Chondrocyte (in vitro differentiated cells): Measurements from ENCODE around the gene DCTN4. TPM values are rescaled to one million over a fixed set of nuclear protein-coding genes. Genes with fewer than 3 reads are reported as not detected.
A peak's percentile ranks its signal among the peaks of the same experiment; 100 is the strongest.
"Not testable (repeated sequence)": the region's sequence is repeated elsewhere in the genome, so short reads cannot be mapped to it uniquely, and the experiment has no call there.

Experiments
- DNase-seq: peaks from one replicate; pipeline ENCODE4 v3.0.0; 2021; ENCODE audit warnings: mixed read lengths, low spot score
- H3K27ac Mint-ChIP-seq: one replicate; pipeline ENCODE4 v1.8.0; 2021; ENCODE audit warnings: mild to moderate bottlenecking, moderate library complexity, mixed read lengths; ENCODE audit not compliant: unreplicated experiment
- H3K27me3 Mint-ChIP-seq: 2 replicates; pipeline ENCODE4 v1.8.0; 2021; ENCODE audit warnings: low read depth, mixed read lengths
- H3K36me3 Mint-ChIP-seq: 2 replicates; pipeline ENCODE4 v1.8.0; 2021; ENCODE audit warnings: low read depth, mixed read lengths
- H3K4me1 Mint-ChIP-seq: 2 replicates; pipeline ENCODE4 v1.8.0; 2021; ENCODE audit warnings: low read depth, mild to moderate bottlenecking, mixed read lengths
- H3K4me3 Mint-ChIP-seq: one replicate; pipeline ENCODE4 v1.8.0; 2021; ENCODE audit warnings: mild to moderate bottlenecking, moderate library complexity, mixed read lengths; ENCODE audit not compliant: unreplicated experiment
- H3K9me3 Mint-ChIP-seq: 2 replicates; pipeline ENCODE4 v1.8.0; 2021; ENCODE audit warnings: low read depth, mixed read lengths
- long read RNA-seq: library from polyadenylated mRNA; stranded (forward); transcript quantifications from one replicate; pipeline ENCODE4 v2.0.0, GENCODE V29; 2021
- total RNA-seq: library from RNA; stranded (reverse); gene quantifications from 3 replicates; pipeline ENCODE4 v1.2.1, GENCODE V29; 2021
- TF ChIP-seq, protein P1 (sequence below): fragments of 200-600 bp; sonication (generic); IDR thresholded peaks from 2 replicates; pipeline ENCODE4 v1.5.0; 2021; ENCODE audit warnings: antibody characterized with exemption, mild to moderate bottlenecking, moderate library complexity

Gene DCTN4
- 50.5 to 54.8 TPM (median 50.8 TPM) in 3 replicates for total RNA-seq
- long read RNA-seq, full-length matches to known transcripts: 28 of 36 reads
- long read RNA-seq, partial matches to known transcripts: 3 of 36 reads
- long read RNA-seq, other reads (novel, unspliced or antisense): 5 of 36 reads

DNA sequence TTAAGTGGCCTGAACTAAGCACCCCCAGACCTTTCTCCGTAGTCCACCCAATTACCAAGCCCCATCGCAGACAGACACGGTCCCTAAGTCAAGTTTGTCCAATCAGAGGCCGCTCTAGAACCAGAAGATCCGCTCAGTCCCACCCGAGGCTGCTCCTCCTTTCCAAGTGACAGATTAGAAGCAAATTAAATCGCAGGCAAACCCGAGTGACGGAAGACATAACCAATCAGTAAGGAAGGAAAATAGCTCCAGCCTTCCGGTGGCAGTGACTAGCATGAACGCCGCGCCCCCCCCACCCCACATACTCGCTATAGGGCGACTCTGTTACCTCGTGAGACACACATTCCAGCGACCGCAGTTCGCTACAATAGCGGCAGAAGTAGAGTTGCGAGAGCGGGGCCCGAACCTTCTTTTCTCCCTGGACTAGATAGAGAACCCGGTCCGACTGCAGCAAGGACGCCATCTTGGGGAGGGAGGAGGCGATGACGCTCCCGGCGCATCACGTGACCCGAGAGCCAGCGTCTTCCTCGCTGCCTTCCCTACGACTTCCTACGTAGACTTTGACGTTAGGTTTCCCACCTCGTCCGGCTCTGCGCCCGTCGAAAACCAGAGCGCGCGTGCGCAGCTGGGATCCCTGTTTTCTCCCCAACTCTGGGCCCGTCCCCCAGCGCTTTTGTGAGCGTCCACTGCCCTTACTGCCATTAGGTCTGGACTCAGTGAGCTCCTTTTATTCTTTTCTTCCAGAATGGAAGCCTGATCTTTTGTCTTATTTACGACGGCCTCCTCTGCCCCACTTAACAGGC is at the start of gene DCTN4:
DCTN4 (minus strand) TSS at position 487 of the 803 bp plus-strand sequence; CDS start at position 463, 24 bp downstream.
- H3K9me3 Mint-ChIP-seq: no peaks in the 10 kb centered on the region
- no peaks in the 10 kb centered on the region for H3K27me3 Mint-ChIP-seq
- peak; percentile 98 for DNase-seq
- peaks cover 23% of the 10 kb centered on the region for H3K4me1 Mint-ChIP-seq
- H3K27ac Mint-ChIP-seq: no peak within 1 kb of the TSS
- peaks cover 11% of the 10 kb centered on the region for H3K36me3 Mint-ChIP-seq
- H3K4me3 Mint-ChIP-seq: no peak within 1 kb of the TSS
- TF ChIP-seq, protein P1, sequence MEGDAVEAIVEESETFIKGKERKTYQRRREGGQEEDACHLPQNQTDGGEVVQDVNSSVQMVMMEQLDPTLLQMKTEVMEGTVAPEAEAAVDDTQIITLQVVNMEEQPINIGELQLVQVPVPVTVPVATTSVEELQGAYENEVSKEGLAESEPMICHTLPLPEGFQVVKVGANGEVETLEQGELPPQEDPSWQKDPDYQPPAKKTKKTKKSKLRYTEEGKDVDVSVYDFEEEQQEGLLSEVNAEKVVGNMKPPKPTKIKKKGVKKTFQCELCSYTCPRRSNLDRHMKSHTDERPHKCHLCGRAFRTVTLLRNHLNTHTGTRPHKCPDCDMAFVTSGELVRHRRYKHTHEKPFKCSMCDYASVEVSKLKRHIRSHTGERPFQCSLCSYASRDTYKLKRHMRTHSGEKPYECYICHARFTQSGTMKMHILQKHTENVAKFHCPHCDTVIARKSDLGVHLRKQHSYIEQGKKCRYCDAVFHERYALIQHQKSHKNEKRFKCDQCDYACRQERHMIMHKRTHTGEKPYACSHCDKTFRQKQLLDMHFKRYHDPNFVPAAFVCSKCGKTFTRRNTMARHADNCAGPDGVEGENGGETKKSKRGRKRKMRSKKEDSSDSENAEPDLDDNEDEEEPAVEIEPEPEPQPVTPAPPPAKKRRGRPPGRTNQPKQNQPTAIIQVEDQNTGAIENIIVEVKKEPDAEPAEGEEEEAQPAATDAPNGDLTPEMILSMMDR: peak; percentile 34

DNA sequence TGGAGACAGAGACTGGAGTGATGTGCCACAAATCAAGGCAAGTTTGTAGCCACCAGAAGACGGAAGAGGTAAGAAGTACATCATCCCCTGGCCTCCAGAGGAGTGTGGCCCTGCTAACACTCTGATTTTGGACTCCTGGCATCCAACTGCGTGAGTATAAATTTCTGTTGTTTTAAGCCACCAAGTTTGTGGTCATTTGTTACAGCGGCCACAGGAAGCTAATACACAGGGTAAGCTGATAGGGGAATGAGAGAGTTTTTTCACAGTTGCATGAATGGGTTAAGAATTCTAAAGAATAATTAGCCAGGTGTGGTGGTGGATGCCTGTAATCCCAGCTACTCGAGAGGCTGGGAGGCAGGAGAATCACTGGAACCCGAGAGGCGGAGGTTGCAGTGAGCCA is 45.6 kb upstream of the DCTN4 start:
- DNase-seq: no peak
- Mint-ChIP-seq H3K9me3 (peaks cover 7% of the 10 kb centered on the region), H3K27me3 (peaks cover 19% of the 10 kb centered on the region), H3K36me3 (no peaks in the 10 kb centered on the region), H3K27ac (no peak overlapping the region), H3K4me1 (peaks cover 11% of the 10 kb centered on the region), H3K4me3 (no peak overlapping the region)
- TF ChIP-seq, protein P1: no peak

DNA sequence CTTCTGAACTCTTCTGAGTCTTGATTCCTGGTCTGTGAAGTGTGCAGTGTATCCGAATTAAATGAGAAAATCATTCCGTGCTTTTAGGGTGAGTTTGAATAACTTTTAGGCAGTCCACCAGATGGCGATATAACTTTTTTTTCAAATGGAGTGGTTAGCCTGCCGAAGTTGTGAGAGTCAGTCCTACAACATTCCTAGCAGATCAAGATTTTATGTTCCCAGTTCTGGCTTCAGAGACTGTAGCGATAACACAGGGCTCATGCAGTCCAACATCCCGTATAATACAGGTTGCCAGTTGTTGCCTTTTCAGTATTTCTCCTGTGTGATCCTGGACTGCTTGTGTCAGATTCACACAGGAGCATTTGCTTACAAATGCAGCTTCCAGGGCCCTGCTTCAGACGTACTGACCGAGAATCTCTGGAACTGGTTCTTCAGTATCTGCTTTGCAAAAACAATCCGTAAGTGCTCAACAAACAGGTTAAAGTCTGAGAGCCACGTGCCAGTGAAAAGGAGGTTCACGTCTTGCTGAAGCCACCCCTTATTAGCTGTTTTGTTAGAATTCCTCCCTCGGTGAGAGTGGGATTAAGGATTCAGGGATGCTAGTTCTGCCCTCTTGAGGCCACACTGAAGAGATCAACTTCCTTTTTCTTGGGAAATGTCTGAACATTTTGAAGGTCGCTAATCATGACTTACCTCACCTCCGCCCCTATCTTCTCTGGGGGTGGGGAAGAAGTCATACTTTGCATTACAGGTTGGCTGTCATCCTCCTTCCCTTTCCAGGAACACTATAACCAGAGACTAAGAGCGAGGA is 42.5 kb upstream of the DCTN4 start:
- peaks cover 5% of the 10 kb centered on the region for H3K36me3 Mint-ChIP-seq
- peaks cover 6% of the 10 kb centered on the region for H3K9me3 Mint-ChIP-seq
- H3K27ac Mint-ChIP-seq: peak overlapping the region; percentile 53
- peak overlapping the region; percentile 65 for H3K4me3 Mint-ChIP-seq
- no peak for DNase-seq
- H3K4me1 Mint-ChIP-seq: peaks cover 11% of the 10 kb centered on the region
- TF ChIP-seq, protein P1: peak; percentile 81
- H3K27me3 Mint-ChIP-seq: peaks cover 16% of the 10 kb centered on the region

DNA sequence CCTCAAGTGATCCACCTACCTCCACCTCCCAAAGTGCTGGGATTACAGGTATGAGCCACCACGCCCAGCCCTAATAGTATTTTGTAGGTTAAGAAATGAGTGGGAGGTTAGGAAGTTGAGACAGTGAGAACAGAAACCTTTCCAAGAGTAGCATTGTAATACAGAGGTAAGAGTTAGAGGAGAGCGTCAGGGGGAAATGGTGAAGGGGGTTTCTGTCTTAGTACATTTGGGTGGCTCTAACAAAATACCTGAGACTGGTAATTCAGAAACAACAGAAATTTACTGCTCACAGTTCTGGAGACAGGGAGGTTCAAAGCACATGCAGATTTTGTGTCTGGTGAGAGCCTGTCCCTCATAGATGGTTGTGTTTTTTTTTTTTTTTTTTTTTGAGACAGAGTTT is 38.6 kb upstream of the DCTN4 start:
- Mint-ChIP-seq H3K4me3 (no peak overlapping the region), H3K27ac (no peak overlapping the region), H3K27me3 (no peaks in the 10 kb centered on the region), H3K9me3 (no peaks in the 10 kb centered on the region), H3K36me3 (peaks cover 5% of the 10 kb centered on the region), H3K4me1 (peaks cover 11% of the 10 kb centered on the region)
- TF ChIP-seq, protein P1: no peak
- no peak for DNase-seq

DNA sequence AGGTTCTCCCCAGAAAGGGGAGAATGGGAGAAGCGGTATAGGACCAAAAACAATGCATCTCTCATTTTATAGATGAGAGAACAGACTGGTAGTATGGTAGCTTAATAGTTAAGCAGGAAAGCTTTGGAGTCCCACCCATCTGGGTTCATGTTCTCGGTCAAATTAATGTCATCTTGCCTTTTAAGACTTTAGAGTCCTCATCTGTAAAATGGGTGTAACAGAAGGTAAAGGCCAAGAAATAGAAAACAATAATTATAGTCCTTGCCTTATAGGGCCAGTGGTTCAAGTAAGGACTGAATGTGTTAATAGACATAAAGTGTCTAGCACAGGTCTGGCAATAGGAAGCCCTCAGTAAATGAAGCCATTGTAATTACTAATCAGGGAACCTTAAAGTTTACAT is 36.1 kb upstream of the DCTN4 start:
- Mint-ChIP-seq H3K36me3 (peaks cover 5% of the 10 kb centered on the region), H3K4me1 (peaks cover 17% of the 10 kb centered on the region), H3K27me3 (no peaks in the 10 kb centered on the region), H3K9me3 (no peaks in the 10 kb centered on the region), H3K4me3 (no peak overlapping the region), H3K27ac (no peak overlapping the region)
- no peak for DNase-seq
- TF ChIP-seq, protein P1: no peak

DNA sequence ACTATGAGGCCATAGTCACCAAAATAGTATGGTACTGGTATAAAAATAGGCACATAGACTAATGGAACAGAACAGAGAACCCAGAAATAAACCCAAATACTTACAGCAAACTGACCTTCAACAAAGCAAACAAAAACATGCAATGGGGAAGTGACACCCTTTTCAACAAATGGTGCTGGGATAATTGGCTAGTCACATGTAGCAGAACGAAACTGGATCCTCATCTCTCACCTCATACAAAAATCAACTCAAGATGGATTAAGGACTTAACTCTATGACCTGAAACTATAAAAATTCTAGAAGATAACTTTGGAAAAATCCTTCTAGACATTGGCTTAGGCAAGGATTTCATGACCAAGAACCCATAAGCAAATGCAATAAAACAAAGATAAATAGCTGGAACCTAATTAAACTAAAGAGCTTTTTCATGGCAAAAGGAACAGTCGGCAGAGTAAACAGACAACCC is 34.6 kb upstream of the DCTN4 start:
- not testable (repeated sequence) for DNase-seq, H3K36me3 Mint-ChIP-seq, H3K27ac Mint-ChIP-seq, H3K9me3 Mint-ChIP-seq, H3K4me3 Mint-ChIP-seq, H3K27me3 Mint-ChIP-seq
- peaks cover 28% of the 10 kb centered on the region for H3K4me1 Mint-ChIP-seq
